SK-N-SH (cell line): ENCODE measurements around the gene PRPF4. TPM values are rescaled to one million over a fixed set of nuclear protein-coding genes. Genes with fewer than 3 reads are reported as not detected.

ENCODE experiments used
- CTCF ChIA-PET: fragments of 300-600, 350-600 bp; formaldehyde crosslinking; extraction: SDS; loops from one replicate; lab custom pipeline; 2021; lab: Yijun Ruan, JAX
- POLR2A ChIA-PET: fragments of 350-600 bp; sonication (Branson Sonifier 250); formaldehyde crosslinking; extraction: SDS; loops from one replicate; lab custom pipeline; 2020; ENCODE audit warnings: antibody characterized with exemption, inconsistent platforms; lab: Yijun Ruan, JAX
- DNase-seq: peaks from one replicate; pipeline ENCODE4 v3.0.0; 2012
- H2AFZ ChIP-seq: fragments of 200-600 bp; sonication (generic); 2 replicates; pipeline ENCODE4 v1.8.1; 2016; ENCODE audit warnings: antibody characterized with exemption, mild to moderate bottlenecking, low read depth
- H3F3A ChIP-seq: fragments of 200-600 bp; sonication (generic); replicated peaks from 2 replicates; pipeline ENCODE3; 2016; ENCODE audit warnings: antibody characterized with exemption, mild to moderate bottlenecking; ENCODE audit not compliant: insufficient read depth
- H3K27ac ChIP-seq, 2 experiments: fragments of 200-500 bp in 1 of 2; fragments of 200-600 bp in 1 of 2; sonication (Bioruptor generic) in 1 of 2; sonication (generic), shearing (Covaris generic) in 1 of 2; 2 replicates each; pipeline versions ENCODE4 v1.5.1 to v1.6.1; 2014 to 2016; ENCODE audit warnings: low read depth in 2 of 2, inconsistent platforms in 1 of 2, low read length in 1 of 2, mild to moderate bottlenecking in 1 of 2, mixed read lengths in 1 of 2
- H3K27me3 ChIP-seq: fragments of 200-600 bp; sonication (generic), shearing (Covaris generic); 2 replicates; pipeline ENCODE4 v1.6.1; 2016; ENCODE audit warnings: mixed run types; ENCODE audit not compliant: insufficient read depth
- H3K36me3 ChIP-seq, 2 experiments: fragments of 200-500 bp in 1 of 2; fragments of 200-600 bp in 1 of 2; sonication (Bioruptor generic) in 1 of 2; sonication (generic) in 1 of 2; replicated peaks in 1 of 2; 2 replicates each; pipeline versions ENCODE3 to v1.5.1; 2014 to 2016; ENCODE audit warnings: low read length in 1 of 2, mild to moderate bottlenecking in 1 of 2; ENCODE audit not compliant: insufficient read depth in 2 of 2, control insufficient read depth in 1 of 2
- H3K4me1 ChIP-seq, 2 experiments: fragments of 200-500 bp in 1 of 2; fragments of 200-600 bp in 1 of 2; sonication (Bioruptor generic) in 1 of 2; sonication (generic), shearing (Covaris generic) in 1 of 2; 2 replicates each; pipeline versions ENCODE4 v1.5.1 to v1.6.1; 2014 to 2016; ENCODE audit warnings: low read depth in 1 of 2, low read length in 1 of 2, mixed run types in 1 of 2; ENCODE audit not compliant: insufficient read depth in 2 of 2, control insufficient read depth in 1 of 2
- H3K4me2 ChIP-seq: fragments of 200-600 bp; sonication (generic), shearing (Covaris generic); 2 replicates; pipeline ENCODE4 v1.6.1; 2017; ENCODE audit warnings: mixed run types
- H3K4me3 ChIP-seq, 2 experiments: fragments of 200-500 bp in 1 of 2; fragments of 200-600 bp in 1 of 2; sonication (Bioruptor generic) in 1 of 2; sonication (generic), shearing (Covaris generic) in 1 of 2; 2 replicates each; pipeline versions ENCODE4 v1.5.1 to v1.8.1; 2014 to 2016; ENCODE audit warnings: low read depth in 2 of 2, inconsistent platforms in 1 of 2, low read length in 1 of 2, mild to moderate bottlenecking in 1 of 2, mixed read lengths in 1 of 2, moderate library complexity in 1 of 2
- H3K79me2 ChIP-seq: fragments of 200-600 bp; sonication (generic); 2 replicates; pipeline ENCODE4 v1.8.1; 2017; ENCODE audit warnings: mild to moderate bottlenecking; ENCODE audit not compliant: insufficient read depth
- H3K9ac ChIP-seq: fragments of 200-600 bp; sonication (generic); 2 replicates; pipeline ENCODE4 v1.6.1; 2017; ENCODE audit warnings: mixed run types
- H3K9me2 ChIP-seq: fragments of 200-600 bp; sonication (generic); 2 replicates; pipeline ENCODE4 v1.6.1; 2017; ENCODE audit warnings: mixed run types
- H3K9me3 ChIP-seq: fragments of 200-600 bp; sonication (generic); 2 replicates; pipeline ENCODE4 v1.6.1; 2017; ENCODE audit warnings: mixed run types, mild to moderate bottlenecking, moderate library complexity
- H4K20me1 ChIP-seq: fragments of 200-600 bp; sonication (generic); 2 replicates; pipeline ENCODE4 v1.6.1; 2017; ENCODE audit warnings: mild to moderate bottlenecking, mixed run types; ENCODE audit not compliant: insufficient read depth
- EP300 ChIP-seq, 2 experiments: IDR thresholded peaks; 2 replicates each; pipeline versions ENCODE4 v1.4.0 to v1.6.1; 2012; ENCODE audit warnings: borderline replicate concordance in 1 of 2, low read depth in 1 of 2, low read length in 1 of 2
- EZH2phosphoT487 ChIP-seq: fragments of 200-600 bp; sonication (generic); IDR thresholded peaks from 2 replicates; pipeline ENCODE4 v1.6.1; 2017; ENCODE audit warnings: low read depth, mixed run types, mild to moderate bottlenecking, antibody characterized with exemption, moderate library complexity, borderline replicate concordance
- FOXM1 ChIP-seq: IDR thresholded peaks from 2 replicates; pipeline ENCODE4 v1.4.0; 2012; ENCODE audit warnings: low read depth, mild to moderate bottlenecking
- GABPA ChIP-seq: IDR thresholded peaks from 2 replicates; pipeline ENCODE4 v1.4.0; 2012; ENCODE audit warnings: low read depth, mild to moderate bottlenecking
- GATA2 ChIP-seq: sonication (generic); formaldehyde crosslinking; IDR thresholded peaks from 2 replicates; pipeline ENCODE4 v1.5.0; 2020; ENCODE audit warnings: mild to moderate bottlenecking, missing genetic modification reagents
- MXI1 ChIP-seq: IDR thresholded peaks from 2 replicates; pipeline ENCODE4 v1.6.1; 2012; ENCODE audit warnings: mild to moderate bottlenecking, low read depth, low read length, improper control_type of control experiment
- NFIC ChIP-seq: IDR thresholded peaks from 2 replicates; pipeline ENCODE4 v1.4.0; 2012; ENCODE audit warnings: borderline replicate concordance
- NRF1 ChIP-seq: IDR thresholded peaks from 2 replicates; pipeline ENCODE4 v1.6.1; 2012; ENCODE audit warnings: low read depth, mild to moderate bottlenecking, low read length
- PBX3 ChIP-seq: IDR thresholded peaks from 2 replicates; pipeline ENCODE4; 2012
- POLR2AphosphoS5 ChIP-seq: IDR thresholded peaks from 2 replicates; pipeline ENCODE4 v1.6.1; 2012; ENCODE audit warnings: low read depth, low read length
- RAD21 ChIP-seq: IDR thresholded peaks from 2 replicates; pipeline ENCODE4 v1.6.1; 2012; ENCODE audit warnings: mild to moderate bottlenecking, low read length
- RCOR1 ChIP-seq: fragments of 150-350 bp; IDR thresholded peaks from 2 replicates; pipeline ENCODE4 v1.6.1; 2017; ENCODE audit warnings: antibody characterized with exemption, low read length
- RFX5 ChIP-seq: IDR thresholded peaks from 2 replicates; pipeline ENCODE4 v1.6.1; 2012; ENCODE audit warnings: mild to moderate bottlenecking, improper control_type of control experiment, low read length
- RXRA ChIP-seq: IDR thresholded peaks from 2 replicates; pipeline ENCODE4 v1.4.0; 2012; ENCODE audit warnings: low read depth, mild to moderate bottlenecking, borderline replicate concordance
- SIN3A ChIP-seq: IDR thresholded peaks from 2 replicates; pipeline ENCODE4 v1.6.1; 2012; ENCODE audit warnings: low read depth, mild to moderate bottlenecking, low read length, moderate library complexity, borderline replicate concordance
- SMC3 ChIP-seq: IDR thresholded peaks from 2 replicates; pipeline ENCODE4 v1.6.1; 2012; ENCODE audit warnings: low read depth, low read length, improper control_type of control experiment
- TAF1 ChIP-seq: IDR thresholded peaks from 2 replicates; pipeline ENCODE4 v1.6.1; 2012; ENCODE audit warnings: low read depth, mild to moderate bottlenecking, low read length, moderate library complexity, borderline replicate concordance
- WGBS: methylation state at CpG from one replicate; pipeline ENCODE4 v1.1.6; 2017; ENCODE audit warnings: low lambda C conversion rate; 5-methylcytosine and 5-hydroxymethylcytosine counted together
- polyA plus RNA-seq, 3 experiments: library from polyadenylated mRNA; depleted of rRNA; stranded (reverse); fragments of >200 nt; gene quantifications; 2 replicates each; pipeline ENCODE4 v1.2.3, GENCODE V29; 2012
- TF ChIP-seq, protein P1 (sequence below): fragments of 150-350 bp; IDR thresholded peaks from 2 replicates; pipeline ENCODE4 v1.6.1; 2016; ENCODE audit warnings: mild to moderate bottlenecking, low read depth, low read length
- TF ChIP-seq, protein P2 (sequence below): IDR thresholded peaks from 2 replicates; pipeline ENCODE4 v1.4.0; 2012; ENCODE audit warnings: low read depth, borderline replicate concordance

Gene PRPF4
- polyA plus RNA-seq, 1 of the 3 experiments (the other 2 are of a cell fraction) = 23.2 TPM

DNA sequence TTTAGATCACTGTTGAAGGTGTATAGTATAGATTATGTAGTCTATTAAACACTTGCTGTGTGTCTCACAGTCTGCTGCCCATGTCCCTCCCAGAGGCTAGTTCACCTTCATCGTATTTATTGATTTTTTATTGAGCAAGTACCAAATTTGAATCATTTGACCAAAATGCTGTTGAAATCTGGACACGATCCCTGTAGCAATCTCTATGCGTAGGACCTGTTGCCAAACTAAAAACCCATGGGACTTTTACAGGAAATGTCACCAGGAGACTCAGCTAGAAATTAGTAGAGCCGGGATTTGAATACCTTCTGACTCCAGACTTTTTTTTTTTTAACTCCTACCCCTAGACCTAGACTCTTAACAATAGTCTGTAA lies 36.6 kb upstream of the PRPF4 start:
- Histone ChIP-seq H3K4me1 (peaks cover 0 to 6% of the 10 kb centered on the region in 2 experiments; a peak in 3 of 4 replicates), H3K79me2 (no peaks in the 10 kb centered on the region), H3K4me2 (no peak overlapping the region), H3K27me3 (no peaks in the 10 kb centered on the region), H3K9me3 (no peaks in the 10 kb centered on the region), H3K9ac (no peak overlapping the region), H3F3A (no peaks in the 10 kb centered on the region), H3K36me3 (no peaks in the 10 kb centered on the region), H2AFZ (no peak overlapping the region), H4K20me1 (no peaks in the 10 kb centered on the region), H3K4me3 (no peak overlapping the region), H3K27ac (no peak overlapping the region), H3K9me2 (no peaks in the 10 kb centered on the region)
- POLR2A ChIA-PET = no interaction called here
- WGBS = 90% methylated on average over 4 of the region's 4 CpGs
- TF ChIP-seq, protein P1, sequence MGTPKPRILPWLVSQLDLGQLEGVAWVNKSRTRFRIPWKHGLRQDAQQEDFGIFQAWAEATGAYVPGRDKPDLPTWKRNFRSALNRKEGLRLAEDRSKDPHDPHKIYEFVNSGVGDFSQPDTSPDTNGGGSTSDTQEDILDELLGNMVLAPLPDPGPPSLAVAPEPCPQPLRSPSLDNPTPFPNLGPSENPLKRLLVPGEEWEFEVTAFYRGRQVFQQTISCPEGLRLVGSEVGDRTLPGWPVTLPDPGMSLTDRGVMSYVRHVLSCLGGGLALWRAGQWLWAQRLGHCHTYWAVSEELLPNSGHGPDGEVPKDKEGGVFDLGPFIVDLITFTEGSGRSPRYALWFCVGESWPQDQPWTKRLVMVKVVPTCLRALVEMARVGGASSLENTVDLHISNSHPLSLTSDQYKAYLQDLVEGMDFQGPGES = no peak
- no peak for TF ChIP-seq EZH2phosphoT487
- no peak for TF ChIP-seq RCOR1
- no peak for TF ChIP-seq POLR2AphosphoS5
- TF ChIP-seq NRF1 = no peak
- TF ChIP-seq NFIC = no peak
- no peak for TF ChIP-seq PBX3
- no peak for TF ChIP-seq GATA2
- no peak for TF ChIP-seq RXRA
- no peak for TF ChIP-seq GABPA
- TF ChIP-seq SMC3 = no peak
- TF ChIP-seq TAF1 = no peak
- no peak for TF ChIP-seq EP300 (IDR thresholded peaks at IDR 0.05; ENCODE audit: borderline replicate concordance in 1 of 2, low read depth in 1 of 2, low read length in 1 of 2)
- no peak for TF ChIP-seq SIN3A
- TF ChIP-seq RAD21 = no peak
- TF ChIP-seq, protein P2, sequence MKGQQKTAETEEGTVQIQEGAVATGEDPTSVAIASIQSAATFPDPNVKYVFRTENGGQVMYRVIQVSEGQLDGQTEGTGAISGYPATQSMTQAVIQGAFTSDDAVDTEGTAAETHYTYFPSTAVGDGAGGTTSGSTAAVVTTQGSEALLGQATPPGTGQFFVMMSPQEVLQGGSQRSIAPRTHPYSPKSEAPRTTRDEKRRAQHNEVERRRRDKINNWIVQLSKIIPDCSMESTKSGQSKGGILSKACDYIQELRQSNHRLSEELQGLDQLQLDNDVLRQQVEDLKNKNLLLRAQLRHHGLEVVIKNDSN = no peak
- no peak for DNase-seq
- CTCF ChIA-PET = interaction anchor here (1.2 to 1.3 kb wide), 2 partner anchors 15 to 46 kb away, joined by 4 read pairs; no protein-coding TSS in a partner anchor

- H3K9me2 ChIP-seq = no peaks in the 10 kb centered on the region
- no peak overlapping the region for H3K4me3 ChIP-seq
- no peaks in the 10 kb centered on the region for H3K9me3 ChIP-seq
- ChIA-PET CTCF (no interaction called here), POLR2A (no interaction called here)
- H3K27ac ChIP-seq = no peak overlapping the region
- no peak for TF ChIP-seq GATA2
- TF ChIP-seq MXI1 = no peak
- TF ChIP-seq RFX5 = no peak
- no peak for TF ChIP-seq NFIC
- no peak for TF ChIP-seq RXRA
- TF ChIP-seq FOXM1 = no peak
- TF ChIP-seq RCOR1 = no peak
- TF ChIP-seq, protein P1 = no peak
- no peak for TF ChIP-seq SMC3
- H3K79me2 ChIP-seq = 0 out of 2 replicates have a peak, but pooled peaks cover 3% of the 10 kb centered on the region
- no peak overlapping the region for H2AFZ ChIP-seq
- no peak overlapping the region for H3K4me2 ChIP-seq
- H3F3A ChIP-seq = no peaks in the 10 kb centered on the region
- no peaks in the 10 kb centered on the region for H4K20me1 ChIP-seq
- H3K36me3 ChIP-seq = no peaks in the 10 kb centered on the region
- no peaks in the 10 kb centered on the region for H3K27me3 ChIP-seq
- no peak overlapping the region for H3K9ac ChIP-seq
- WGBS = 100% methylated on average over 2 of the region's 2 CpGs
- no peak for DNase-seq
- H3K4me1 ChIP-seq = peaks cover 0 to 6% of the 10 kb centered on the region in 2 experiments; a peak in 3 of 4 replicates
These were observed 34.3 kb upstream of the PRPF4 start for GRCh38 chr9:113241161-113241560.
